ENCODE results near the gene STRAP. TPM values are rescaled to one million over a fixed set of nuclear protein-coding genes. Genes with fewer than 3 reads are reported as not detected.
A peak's percentile ranks its signal among the peaks of the same experiment; 100 is the strongest.

STRAP gene
- total and polyA plus RNA-seq, 10 of the 15 experiments (the other 5 are each of a cell fraction or from before 2014, with no cell fraction given): 64.3 to 281 (median 119) TPM

GRCh38 chr12:15882118-15882971 is at the start of gene STRAP (continued):
- TF ChIP-seq HSF1 (IDR thresholded peaks at IDR 0.05; ENCODE audit: low read depth, low read length) (no peak), EP300 (IDR thresholded peaks at IDR 0.05; ENCODE audit: borderline replicate concordance in 1 of 2, control insufficient read depth in 1 of 2, low read depth in 2 of 2, low read length in 2 of 2) (no peak), MYC (IDR thresholded peaks at IDR 0.05; ENCODE audit: insufficient read depth, insufficient read length, insufficient replicate concordance, low read length, severe bottlenecking) (no peak), MEF2B (IDR thresholded peaks at IDR 0.05; ENCODE audit: partially characterized antibody, poor library complexity, severe bottlenecking) (no peak), NBN (IDR thresholded peaks at IDR 0.05) (peak; percentile 97; the same call in 1 of the 2 replicates), ESRRA (IDR thresholded peaks at IDR 0.05; ENCODE audit: low read length) (no peak), HDGF (IDR thresholded peaks at IDR 0.05) (peak; percentile 75), SREBF2 (IDR thresholded peaks at IDR 0.05; ENCODE audit: low read length) (no peak), SMC3 (IDR thresholded peaks at IDR 0.05; ENCODE audit: borderline replicate concordance, low read length) (no peak), MEF2A (IDR thresholded peaks at IDR 0.05; ENCODE audit: insufficient read depth, low read depth, low read length) (no peak), NFYB (IDR thresholded peaks at IDR 0.05; ENCODE audit: insufficient read depth, low read depth, low read length) (no peak), USF1 (IDR thresholded peaks at IDR 0.05; ENCODE audit: borderline replicate concordance, extremely low read length, insufficient read depth, low read depth, low read length) (no peak), CREM (IDR thresholded peaks at IDR 0.05; ENCODE audit: low read depth) (peak; percentile 98), PAX8 (IDR thresholded peaks at IDR 0.05) (no peak), RCOR1 (conservative IDR thresholded peaks at IDR 0.05; ENCODE audit: low read depth, low read length) (no peak), ZNF592 (IDR thresholded peaks at IDR 0.05) (no peak), SIN3A (IDR thresholded peaks at IDR 0.05; ENCODE audit: low read depth, low read length) (no peak), ATF7 (IDR thresholded peaks at IDR 0.05; ENCODE audit: low read depth) (peak; percentile 66), CBX5 (IDR thresholded peaks at IDR 0.05; ENCODE audit: low read depth) (no peak), FOS (IDR thresholded peaks at IDR 0.05; ENCODE audit: borderline replicate concordance, extremely low read depth, insufficient read length) (no peak), PBX3 (IDR thresholded peaks at IDR 0.05; ENCODE audit: insufficient replicate concordance, low read depth, low read length) (no peak)

Measured in GM12878 (cell line).